Stimulated activated CD8-positive, alpha-beta memory T cell treated with anti-CD3 and anti-CD28 coated beads, Interleukin-12 subunit alpha, Interleukin-12 subunit beta, amount 100 ng/mL, for 4 hours (primary cell): ENCODE measurements around the gene EFCAB6.

Experiments
- DNase-seq: peaks from one replicate; pipeline ENCODE4 v3.0.0-alpha.2; 2020; ENCODE audit warnings: low read depth

EFCAB6 gene

GRCh38 chr22:43819421-43819921 lies 7.4 kb upstream of the EFCAB6 start:
- no peak for DNase-seq

- DNase-seq, result no peak
These were observed 6.9 kb upstream of the EFCAB6 start for GRCh38 chr22:43818981-43819380.

- no peak for DNase-seq
These were observed 5.3 kb upstream of the EFCAB6 start for GRCh38 chr22:43817402-43817801.

- no peak for DNase-seq
These were observed 2.2 kb upstream of the EFCAB6 start for GRCh38 chr22:43814264-43814663.

GRCh38 chr22:43812890-43813289 lies 785 bp upstream of the EFCAB6 start:
- no peak for DNase-seq

- no peak for DNase-seq
These were observed 342 bp downstream of the EFCAB6 start for GRCh38 chr22:43811777-43812148.

- no peak for DNase-seq
These were observed 9.1 kb downstream of the EFCAB6 start for GRCh38 chr22:43802897-43803495.

- DNase-seq, result no peak
These were observed 11.1 kb downstream of the EFCAB6 start for GRCh38 chr22:43800970-43801369.

GRCh38 chr22:43798492-43798891 lies 13.6 kb downstream of the EFCAB6 start:
- no peak for DNase-seq

GRCh38 chr22:43796567-43796966 lies 15.5 kb downstream of the EFCAB6 start:
- DNase-seq, result no peak

- no peak for DNase-seq
These were observed 16.8 kb downstream of the EFCAB6 start for GRCh38 chr22:43795320-43795719.

GRCh38 chr22:43792905-43793304 lies 19.2 kb downstream of the EFCAB6 start:
- DNase-seq, result no peak

- DNase-seq, result no peak
These were observed 22.7 kb downstream of the EFCAB6 start for GRCh38 chr22:43789452-43789851.

GRCh38 chr22:43783777-43784176 lies 28.3 kb downstream of the EFCAB6 start:
- no peak for DNase-seq

GRCh38 chr22:43782448-43782847 lies 29.7 kb downstream of the EFCAB6 start:
- no peak for DNase-seq

GRCh38 chr22:43777286-43777685 lies 34.8 kb downstream of the EFCAB6 start:
- DNase-seq, result no peak

- no peak for DNase-seq
These were observed 35.9 kb downstream of the EFCAB6 start for GRCh38 chr22:43776081-43776670.

GRCh38 chr22:43774318-43774915 lies 37.7 kb downstream of the EFCAB6 start:
- no peak for DNase-seq

- DNase-seq, result no peak
These were observed 39.3 kb downstream of the EFCAB6 start for GRCh38 chr22:43772831-43773230.

- no peak for DNase-seq
These were observed 56.7 kb downstream of the EFCAB6 start for GRCh38 chr22:43755452-43755851.

GRCh38 chr22:43755011-43755410 lies 57.1 kb downstream of the EFCAB6 start:
- no peak for DNase-seq

GRCh38 chr22:43754176-43754575 lies 57.9 kb downstream of the EFCAB6 start:
- no peak for DNase-seq

GRCh38 chr22:43753688-43754087 lies 58.4 kb downstream of the EFCAB6 start:
- DNase-seq, result no peak

- DNase-seq, result no peak
These were observed 61.4 kb downstream of the EFCAB6 start for GRCh38 chr22:43750751-43751150.
